OCI-LY7 (cell line): ENCODE measurements around the gene SCGB3A1.

Experiments
- CTCF ChIP-seq: fragments of 200-600 bp; sonication (generic); conservative IDR thresholded peaks from 2 replicates; pipeline ENCODE4 v1.5.1; 2014; ENCODE audit warnings: mild to moderate bottlenecking, antibody characterized with exemption, low read length, moderate library complexity, mixed read lengths
- EZH2phosphoT487 ChIP-seq: fragments of 200-600 bp; sonication (generic); IDR thresholded peaks from 2 replicates; pipeline ENCODE4 v1.6.1; 2018; ENCODE audit warnings: low read depth, borderline replicate concordance, mild to moderate bottlenecking, mixed run types, antibody characterized with exemption, low read length, moderate library complexity, mixed read lengths

- TF ChIP-seq CTCF = no peak
- TF ChIP-seq EZH2phosphoT487 = no peak
Observed at GRCh38 chr5:180639741-180640610, 48.7 kb upstream of the SCGB3A1 start.
